PC-3 (cell line): Measurements from ENCODE around the gene KCNH5. TPM values are rescaled to one million over a fixed set of nuclear protein-coding genes. Genes with fewer than 3 reads are reported as not detected.
"Not testable (repeated sequence)": the region's sequence is repeated elsewhere in the genome, so short reads cannot be mapped to it uniquely, and the experiment has no call there.

Experiments
- ATAC-seq: fragments of 200-7000 bp; cut with Tn5 transposase; 2 replicates; pipeline ENCODE4 v1.9.1; 2020; ENCODE audit warnings: mild to moderate bottlenecking, moderate library complexity
- BruUV-seq: library from RNA; stranded (reverse); fragments of 400-500 nt; replicated peaks from 2 replicates; lab custom pipeline; 2021; lab: Mats Ljungman, UMichigan
- CTCF ChIA-PET: fragments of 300-600 bp; sonication (Branson Sonifier 250); formaldehyde crosslinking; loops from one replicate; lab custom pipeline; 2022; ENCODE audit warnings: antibody characterized with exemption; lab: Charles Lee
- POLR2A ChIA-PET: fragments of 300-600 bp; sonication (Branson Sonifier 250); formaldehyde crosslinking; loops from one replicate; lab custom pipeline; 2022; ENCODE audit warnings: antibody characterized with exemption; ENCODE audit not compliant: unreplicated experiment; lab: Charles Lee
- DNase-seq: peaks from one replicate; pipeline ENCODE4 v3.0.0-alpha.2; 2015
- H2AFZ ChIP-seq: fragments of 300-600 bp; sonication (generic); 2 replicates; pipeline ENCODE4 v1.6.0; 2016; ENCODE audit warnings: antibody characterized with exemption, low read length
- H3F3A ChIP-seq: fragments of 300-600 bp; sonication (generic); one replicate; pipeline ENCODE4 v1.6.0; 2017; ENCODE audit warnings: antibody characterized with exemption, low read length, control low read depth, mild to moderate bottlenecking; ENCODE audit not compliant: unreplicated experiment
- H3K27ac ChIP-seq: fragments of 300-600 bp; sonication (generic); 2 replicates; pipeline ENCODE4 v1.5.1; 2016; ENCODE audit warnings: mild to moderate bottlenecking, low read length
- H3K27me3 ChIP-seq: fragments of 300-600 bp; sonication (generic); 2 replicates; pipeline ENCODE4 v1.6.1; 2016; ENCODE audit warnings: low read length, mixed read lengths
- H3K36me3 ChIP-seq: fragments of 300-600 bp; sonication (generic); 2 replicates; pipeline ENCODE4 v1.6.1; 2016; ENCODE audit warnings: low read depth, mixed run types, low read length, mixed read lengths
- H3K4me1 ChIP-seq: fragments of 300-600 bp; sonication (generic); 2 replicates; pipeline ENCODE4 v1.5.1; 2016; ENCODE audit warnings: low read length; ENCODE audit not compliant: insufficient read depth
- H3K4me2 ChIP-seq: fragments of 300-600 bp; sonication (generic); 2 replicates; pipeline ENCODE4 v1.6.0; 2016; ENCODE audit warnings: low read length
- H3K4me3 ChIP-seq: fragments of 300-600 bp; sonication (generic); 2 replicates; pipeline ENCODE4 v1.5.1; 2016; ENCODE audit warnings: mild to moderate bottlenecking, low read length, mixed read lengths
- H3K79me2 ChIP-seq: fragments of 300-600 bp; sonication (generic); 2 replicates; pipeline ENCODE4 v1.6.1; 2017; ENCODE audit warnings: low read length, mixed read lengths
- H3K9ac ChIP-seq: fragments of 300-600 bp; sonication (generic); 2 replicates; pipeline ENCODE4 v1.6.0; 2016; ENCODE audit warnings: mild to moderate bottlenecking, low read length
- H3K9me2 ChIP-seq: fragments of 300-600 bp; sonication (generic); replicated peaks from 2 replicates; pipeline ENCODE4 v1.6.1; 2016; ENCODE audit warnings: mixed run types, low read length, mixed read lengths
- H3K9me3 ChIP-seq: fragments of 300-600 bp; sonication (generic); 2 replicates; pipeline ENCODE4 v1.6.1; 2016; ENCODE audit warnings: low read length, mixed read lengths
- H4K20me1 ChIP-seq: fragments of 300-600 bp; sonication (generic); 2 replicates; pipeline ENCODE4 v1.6.1; 2016; ENCODE audit warnings: low read length, mixed read lengths
- EZH2 ChIP-seq: fragments of 300-600 bp; sonication (generic); IDR thresholded peaks from one replicate; pipeline ENCODE4 v1.6.1; 2017; ENCODE audit warnings: antibody characterized with exemption, mild to moderate bottlenecking, low read length; ENCODE audit not compliant: unreplicated experiment
- EZH2phosphoT487 ChIP-seq: fragments of 300-600 bp; sonication (generic); IDR thresholded peaks from 2 replicates; pipeline ENCODE4 v1.6.1; 2018; ENCODE audit warnings: mild to moderate bottlenecking, antibody characterized with exemption, low read length, borderline replicate concordance
- intact Hi-C: fragments of 100-400 bp; cut with micrococcal nuclease; formaldehyde crosslinking; loops from 2 replicates; pipeline ENCODE4 v1.9.0; 2023
- total RNA-seq: library from RNA; depleted of rRNA; stranded (reverse); fragments of >200 nt; gene quantifications from 2 replicates; pipeline ENCODE4 v1.2.3, GENCODE V29; 2014
- TF ChIP-seq, protein P1 (sequence below): fragments of 300-600 bp; sonication (generic); conservative IDR thresholded peaks from 2 replicates; pipeline ENCODE4 v1.5.1; 2017; ENCODE audit warnings: antibody characterized with exemption, low read depth, mild to moderate bottlenecking, low read length

KCNH5 gene
- total RNA-seq, 1 experiment from 2014 or later = not detected

DNA sequence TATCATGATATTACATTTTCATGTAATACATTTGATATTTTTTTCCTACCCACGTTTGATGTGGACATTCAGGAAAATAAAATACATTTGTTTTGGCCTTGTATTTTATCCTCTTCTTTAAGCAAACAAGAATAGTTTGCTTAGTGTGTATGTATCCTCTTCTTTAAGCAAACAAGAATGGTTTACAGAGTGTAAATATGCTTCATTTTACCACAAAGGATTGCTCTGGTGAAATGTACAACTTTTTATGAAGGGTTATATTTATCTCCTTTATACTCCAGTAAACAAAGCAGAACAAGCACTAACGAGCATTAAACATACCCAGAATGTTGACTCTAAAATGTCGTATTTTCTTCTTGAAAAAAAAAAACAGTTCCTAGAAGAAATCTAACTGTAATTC is 244.7 kb downstream of the KCNH5 start:
- Histone ChIP-seq H3K79me2 (no peaks in the 10 kb centered on the region), H3K4me1 (no peaks in the 10 kb centered on the region), H3K27me3 (no peaks in the 10 kb centered on the region), H3K9ac (no peak overlapping the region), H3K4me2 (no peak overlapping the region), H3F3A (no peaks in the 10 kb centered on the region), H3K36me3 (no peaks in the 10 kb centered on the region), H2AFZ (no peak overlapping the region), H3K27ac (no peak overlapping the region), H3K9me2 (no peaks in the 10 kb centered on the region), H3K9me3 (no peaks in the 10 kb centered on the region), H4K20me1 (no peaks in the 10 kb centered on the region), H3K4me3 (no peak overlapping the region)
- CTCF ChIA-PET = no interaction called here
- TF ChIP-seq EZH2phosphoT487 = no peak
- TF ChIP-seq EZH2 = no peak
- TF ChIP-seq, protein P1, sequence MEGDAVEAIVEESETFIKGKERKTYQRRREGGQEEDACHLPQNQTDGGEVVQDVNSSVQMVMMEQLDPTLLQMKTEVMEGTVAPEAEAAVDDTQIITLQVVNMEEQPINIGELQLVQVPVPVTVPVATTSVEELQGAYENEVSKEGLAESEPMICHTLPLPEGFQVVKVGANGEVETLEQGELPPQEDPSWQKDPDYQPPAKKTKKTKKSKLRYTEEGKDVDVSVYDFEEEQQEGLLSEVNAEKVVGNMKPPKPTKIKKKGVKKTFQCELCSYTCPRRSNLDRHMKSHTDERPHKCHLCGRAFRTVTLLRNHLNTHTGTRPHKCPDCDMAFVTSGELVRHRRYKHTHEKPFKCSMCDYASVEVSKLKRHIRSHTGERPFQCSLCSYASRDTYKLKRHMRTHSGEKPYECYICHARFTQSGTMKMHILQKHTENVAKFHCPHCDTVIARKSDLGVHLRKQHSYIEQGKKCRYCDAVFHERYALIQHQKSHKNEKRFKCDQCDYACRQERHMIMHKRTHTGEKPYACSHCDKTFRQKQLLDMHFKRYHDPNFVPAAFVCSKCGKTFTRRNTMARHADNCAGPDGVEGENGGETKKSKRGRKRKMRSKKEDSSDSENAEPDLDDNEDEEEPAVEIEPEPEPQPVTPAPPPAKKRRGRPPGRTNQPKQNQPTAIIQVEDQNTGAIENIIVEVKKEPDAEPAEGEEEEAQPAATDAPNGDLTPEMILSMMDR = no peak
- peak; percentile 4 for DNase-seq
- BruUV-seq = no TSS peak
- POLR2A ChIA-PET = no interaction called here
- intact Hi-C loops = no loop called here
- peak; percentile 84 for ATAC-seq

DNA sequence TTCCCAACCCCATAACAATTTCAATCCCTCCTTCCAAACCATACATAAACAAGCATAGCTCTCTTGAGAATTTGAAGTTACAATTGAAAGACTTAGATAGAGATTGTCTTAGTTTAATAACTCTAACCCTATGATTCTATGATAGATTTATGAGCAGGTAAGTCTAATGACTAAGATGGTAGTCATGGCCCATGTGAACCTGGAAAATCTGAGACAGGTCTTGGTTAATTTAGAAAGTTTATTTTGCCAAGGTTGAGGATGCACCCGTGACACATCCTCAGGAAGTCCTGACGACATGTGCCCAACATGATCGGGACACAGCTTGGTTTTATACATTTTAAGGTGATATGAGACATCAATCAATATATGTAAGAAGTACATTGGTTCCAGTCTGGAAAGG is 248.8 kb downstream of the KCNH5 start:
- Histone ChIP-seq H3K4me3 (no peak overlapping the region), H3K4me2 (no peak overlapping the region), H2AFZ (no peak overlapping the region), H3K27ac (no peak overlapping the region), H3K36me3 (no peaks in the 10 kb centered on the region), H3K4me1 (no peaks in the 10 kb centered on the region), H3K9ac (no peak overlapping the region), H3K79me2 (no peaks in the 10 kb centered on the region), H3F3A (no peaks in the 10 kb centered on the region), H3K9me3 (no peaks in the 10 kb centered on the region), H3K9me2 (no peaks in the 10 kb centered on the region), H3K27me3 (no peaks in the 10 kb centered on the region), H4K20me1 (no peaks in the 10 kb centered on the region)
- DNase-seq (peak; percentile 64), ATAC-seq (no peak; the same call in 1 of the 2 replicates)
- BruUV-seq = no TSS peak
- CTCF ChIA-PET = no interaction called here
- TF ChIP-seq EZH2 (no peak), EZH2phosphoT487 (no peak)
- TF ChIP-seq, protein P1 = no peak
- intact Hi-C loops = no loop called here
- POLR2A ChIA-PET = no interaction called here

DNA sequence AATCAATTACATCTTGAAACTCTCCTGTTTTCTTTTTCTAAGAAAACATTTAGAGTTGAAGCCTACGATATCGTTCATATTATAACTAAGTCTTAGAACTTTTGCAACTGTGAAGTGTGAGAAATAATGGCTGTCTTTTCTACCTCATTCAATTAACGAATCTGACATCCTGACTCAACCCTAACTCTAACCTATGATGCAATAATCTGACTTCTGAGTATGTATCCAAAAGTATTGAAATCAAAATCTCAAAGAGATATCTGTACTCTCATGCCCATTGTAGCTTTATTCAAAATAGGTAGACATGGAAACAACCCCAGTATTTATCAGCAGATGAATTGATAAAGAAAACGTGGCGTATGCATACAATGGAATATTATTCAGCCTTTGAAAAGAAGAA is 252.7 kb downstream of the KCNH5 start:
- ATAC-seq (no peak), DNase-seq (no peak)
- Histone ChIP-seq H3F3A (no peaks in the 10 kb centered on the region), H3K4me3 (no peak overlapping the region), H3K4me2 (no peak overlapping the region), H3K4me1 (no peaks in the 10 kb centered on the region), H3K36me3 (no peaks in the 10 kb centered on the region), H3K79me2 (no peaks in the 10 kb centered on the region), H3K9me3 (no peaks in the 10 kb centered on the region), H3K27ac (no peak overlapping the region), H3K9me2 (no peaks in the 10 kb centered on the region), H3K9ac (no peak overlapping the region), H4K20me1 (no peaks in the 10 kb centered on the region), H3K27me3 (no peaks in the 10 kb centered on the region), H2AFZ (no peak overlapping the region)
- ChIA-PET POLR2A (no interaction called here), CTCF (no interaction called here)
- intact Hi-C loops = no loop called here
- TF ChIP-seq EZH2phosphoT487 (no peak), EZH2 (no peak)
- TF ChIP-seq, protein P1 = no peak
- BruUV-seq = no TSS peak

DNA sequence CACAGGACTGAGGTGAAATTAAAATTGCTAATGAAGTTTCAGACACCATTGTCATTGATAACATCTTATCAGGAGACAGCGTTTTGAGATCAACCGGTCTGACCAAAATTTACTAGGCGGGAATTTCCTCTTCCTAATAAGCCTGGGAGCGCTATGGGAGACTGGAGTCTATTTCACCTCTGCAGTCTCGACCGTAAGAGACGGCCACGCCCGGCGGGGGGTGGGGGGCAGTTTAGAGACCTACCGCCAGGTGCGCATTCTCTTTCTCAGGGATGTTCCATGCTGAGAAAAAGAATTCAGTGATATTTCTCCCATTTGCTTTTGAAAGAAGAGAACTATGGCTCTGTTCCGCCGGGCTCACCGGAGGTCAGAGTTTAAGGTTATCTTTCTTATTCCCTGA is 263.9 kb downstream of the KCNH5 start:
- H4K20me1 ChIP-seq, H3K79me2 ChIP-seq, H3K27ac ChIP-seq, ATAC-seq, DNase-seq, POLR2A ChIA-PET, H3K9me2 ChIP-seq, H3K4me2 ChIP-seq, intact Hi-C loops, H2AFZ ChIP-seq, CTCF ChIA-PET, H3K36me3 ChIP-seq, H3K9ac ChIP-seq, H3K27me3 ChIP-seq, H3K4me3 ChIP-seq, BruUV-seq, H3K9me3 ChIP-seq, H3F3A ChIP-seq, H3K4me1 ChIP-seq: not testable (repeated sequence)
